ENCODE results near the gene RMND5A.

The RMND5A gene

DNA sequence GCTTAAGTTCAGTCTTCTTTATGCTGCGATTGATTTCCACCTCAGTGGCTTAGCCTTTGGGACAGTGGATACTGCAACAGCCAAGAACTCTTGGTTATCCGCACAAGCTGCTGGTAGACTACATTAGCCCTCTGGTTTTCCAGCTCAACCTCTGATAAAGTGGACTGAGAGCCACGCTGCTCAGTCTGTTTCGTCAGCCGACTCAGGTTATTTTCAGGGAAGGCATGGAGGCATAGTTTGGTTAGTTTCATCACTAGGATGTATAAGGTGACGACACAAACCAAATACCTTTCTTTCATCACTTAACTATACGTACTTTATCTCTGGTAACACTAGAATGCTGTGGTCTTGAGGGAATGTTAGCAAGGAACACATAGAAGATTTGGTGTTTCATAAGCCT, 56.4 kb downstream of the RMND5A start:
- TF ChIP-seq, protein P1, sequence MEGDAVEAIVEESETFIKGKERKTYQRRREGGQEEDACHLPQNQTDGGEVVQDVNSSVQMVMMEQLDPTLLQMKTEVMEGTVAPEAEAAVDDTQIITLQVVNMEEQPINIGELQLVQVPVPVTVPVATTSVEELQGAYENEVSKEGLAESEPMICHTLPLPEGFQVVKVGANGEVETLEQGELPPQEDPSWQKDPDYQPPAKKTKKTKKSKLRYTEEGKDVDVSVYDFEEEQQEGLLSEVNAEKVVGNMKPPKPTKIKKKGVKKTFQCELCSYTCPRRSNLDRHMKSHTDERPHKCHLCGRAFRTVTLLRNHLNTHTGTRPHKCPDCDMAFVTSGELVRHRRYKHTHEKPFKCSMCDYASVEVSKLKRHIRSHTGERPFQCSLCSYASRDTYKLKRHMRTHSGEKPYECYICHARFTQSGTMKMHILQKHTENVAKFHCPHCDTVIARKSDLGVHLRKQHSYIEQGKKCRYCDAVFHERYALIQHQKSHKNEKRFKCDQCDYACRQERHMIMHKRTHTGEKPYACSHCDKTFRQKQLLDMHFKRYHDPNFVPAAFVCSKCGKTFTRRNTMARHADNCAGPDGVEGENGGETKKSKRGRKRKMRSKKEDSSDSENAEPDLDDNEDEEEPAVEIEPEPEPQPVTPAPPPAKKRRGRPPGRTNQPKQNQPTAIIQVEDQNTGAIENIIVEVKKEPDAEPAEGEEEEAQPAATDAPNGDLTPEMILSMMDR (IDR thresholded peaks at IDR 0.05; ENCODE audit: unreplicated experiment in 3 of 3): no peak
- peaks cover 35% of the 10 kb centered on the region for H3K36me3 Mint-ChIP-seq (ENCODE audit: low read depth)
- H3K27ac Mint-ChIP-seq: no peak overlapping the region
- H3K9me3 Mint-ChIP-seq: no peaks in the 10 kb centered on the region
- no peaks in the 10 kb centered on the region for H3K4me1 Mint-ChIP-seq
- H3K4me3 Mint-ChIP-seq: no peak overlapping the region
- H3K27me3 Mint-ChIP-seq (ENCODE audit: low read depth): peaks cover 4% of the 10 kb centered on the region

DNA sequence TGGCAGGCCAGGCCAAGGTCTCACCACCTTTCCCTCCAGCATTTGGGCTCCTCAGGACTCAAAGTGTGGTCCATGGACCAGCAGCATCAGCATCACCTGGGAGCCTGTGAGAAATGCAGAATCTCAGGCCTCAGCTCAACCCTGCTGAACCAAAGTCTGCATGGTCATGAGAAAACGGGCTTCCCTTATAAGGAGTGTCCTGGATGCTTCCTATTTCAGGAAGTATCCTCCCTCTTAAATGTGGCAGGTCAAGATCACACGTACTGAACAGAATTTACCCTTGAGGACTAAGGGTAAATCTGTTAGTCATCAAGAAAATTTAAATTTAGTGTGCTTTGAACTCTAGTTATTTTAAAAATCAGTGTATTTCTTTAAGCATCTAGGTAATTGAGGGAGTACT, 58.9 kb downstream of the RMND5A start:
- TF ChIP-seq, protein P1 (IDR thresholded peaks at IDR 0.05; ENCODE audit: unreplicated experiment in 3 of 3): no peak

GRCh38 chr2:86779971-86780370, 59.9 kb downstream of the RMND5A start:
- no peaks in the 10 kb centered on the region for H3K9me3 Mint-ChIP-seq
- no peak overlapping the region for H3K4me3 Mint-ChIP-seq
- H3K27me3 Mint-ChIP-seq (ENCODE audit: low read depth): peaks cover 7% of the 10 kb centered on the region
- H3K36me3 Mint-ChIP-seq (ENCODE audit: low read depth): peaks cover 6% of the 10 kb centered on the region
- TF ChIP-seq, protein P1 (IDR thresholded peaks at IDR 0.05; ENCODE audit: unreplicated experiment in 3 of 3): no peak
- no peaks in the 10 kb centered on the region for H3K4me1 Mint-ChIP-seq
- no peak overlapping the region for H3K27ac Mint-ChIP-seq

More for the DNA sequence above, 58.9 kb downstream of the RMND5A start:
- Mint-ChIP-seq H3K4me3 (no peak overlapping the region), H3K27me3 (ENCODE audit: low read depth) (peaks cover 4% of the 10 kb centered on the region), H3K27ac (no peak overlapping the region), H3K4me1 (no peaks in the 10 kb centered on the region), H3K9me3 (no peaks in the 10 kb centered on the region), H3K36me3 (ENCODE audit: low read depth) (peaks cover 16% of the 10 kb centered on the region)

DNA sequence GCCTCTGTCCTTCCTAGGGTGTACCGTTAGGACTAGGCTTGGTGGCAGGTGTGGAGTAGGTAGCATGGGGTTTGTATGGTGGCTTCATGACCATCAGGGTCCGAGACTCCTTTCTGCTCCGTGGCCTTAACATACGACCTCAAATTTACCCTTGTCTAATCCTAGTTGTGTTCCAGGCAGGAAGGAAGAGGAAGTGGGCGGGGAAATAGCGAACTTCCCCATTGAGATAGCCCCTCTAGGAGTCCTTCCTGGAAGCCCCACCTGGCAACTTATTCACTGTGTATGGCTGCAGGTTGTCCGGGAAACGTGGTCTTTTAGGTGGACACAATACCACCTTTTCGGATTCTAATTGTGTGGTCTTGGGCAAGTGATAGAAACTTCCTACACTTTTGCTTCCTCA, 61.3 kb downstream of the RMND5A start:
- Mint-ChIP-seq H3K4me1 (no peaks in the 10 kb centered on the region), H3K36me3 (ENCODE audit: low read depth) (peaks cover 6% of the 10 kb centered on the region)

DNA sequence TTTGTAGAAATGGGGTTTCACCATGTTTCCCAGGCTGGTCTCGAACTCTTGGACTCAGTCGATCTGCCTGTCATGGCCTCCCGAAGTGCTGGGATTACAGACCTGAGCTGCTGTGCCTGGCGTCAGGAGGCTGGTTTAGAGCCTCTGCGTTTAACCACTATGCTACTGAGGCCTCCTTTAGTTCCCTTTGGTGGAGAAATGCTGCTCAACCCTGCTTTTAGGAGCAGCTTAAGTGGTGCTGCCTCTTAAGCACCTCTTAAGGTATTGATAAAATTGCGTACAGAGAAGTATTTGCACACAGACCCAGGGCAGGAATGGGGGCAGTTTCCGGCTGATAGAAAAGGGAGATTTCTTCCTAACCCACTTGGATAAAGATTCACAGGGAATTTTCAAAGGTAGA, 62.7 kb downstream of the RMND5A start:
- Mint-ChIP-seq H3K27ac (no peak overlapping the region), H3K9me3 (no peaks in the 10 kb centered on the region), H3K4me1 (peaks cover 4% of the 10 kb centered on the region), H3K27me3 (ENCODE audit: low read depth) (peaks cover 35% of the 10 kb centered on the region), H3K36me3 (ENCODE audit: low read depth) (no peaks in the 10 kb centered on the region), H3K4me3 (no peak overlapping the region)
- TF ChIP-seq, protein P1 (IDR thresholded peaks at IDR 0.05; ENCODE audit: unreplicated experiment in 3 of 3): no peak

More for the DNA sequence above, 61.3 kb downstream of the RMND5A start:
- Mint-ChIP-seq H3K4me3 (no peak overlapping the region), H3K9me3 (no peaks in the 10 kb centered on the region), H3K27ac (no peak overlapping the region), H3K27me3 (ENCODE audit: low read depth) (peaks cover 21% of the 10 kb centered on the region)
- TF ChIP-seq, protein P1 (IDR thresholded peaks at IDR 0.05; ENCODE audit: unreplicated experiment in 3 of 3): no peak

- Mint-ChIP-seq H3K27ac (no peak overlapping the region), H3K36me3 (ENCODE audit: low read depth) (no peaks in the 10 kb centered on the region), H3K9me3 (no peaks in the 10 kb centered on the region), H3K4me3 (no peak overlapping the region), H3K27me3 (ENCODE audit: low read depth) (peaks cover 45% of the 10 kb centered on the region), H3K4me1 (peaks cover 6% of the 10 kb centered on the region)
- TF ChIP-seq, protein P1 (IDR thresholded peaks at IDR 0.05; ENCODE audit: unreplicated experiment in 3 of 3): no peak
These were observed 63.7 kb downstream of the RMND5A start for GRCh38 chr2:86783615-86784339.

Measured in nephron (organoid).